Measurements from ENCODE around the gene OR5B21. TPM values are rescaled to one million over a fixed set of nuclear protein-coding genes. Genes with fewer than 3 reads are reported as not detected.

The OR5B21 gene
- polyA plus RNA-seq, 4 donors = not detected

DNA sequence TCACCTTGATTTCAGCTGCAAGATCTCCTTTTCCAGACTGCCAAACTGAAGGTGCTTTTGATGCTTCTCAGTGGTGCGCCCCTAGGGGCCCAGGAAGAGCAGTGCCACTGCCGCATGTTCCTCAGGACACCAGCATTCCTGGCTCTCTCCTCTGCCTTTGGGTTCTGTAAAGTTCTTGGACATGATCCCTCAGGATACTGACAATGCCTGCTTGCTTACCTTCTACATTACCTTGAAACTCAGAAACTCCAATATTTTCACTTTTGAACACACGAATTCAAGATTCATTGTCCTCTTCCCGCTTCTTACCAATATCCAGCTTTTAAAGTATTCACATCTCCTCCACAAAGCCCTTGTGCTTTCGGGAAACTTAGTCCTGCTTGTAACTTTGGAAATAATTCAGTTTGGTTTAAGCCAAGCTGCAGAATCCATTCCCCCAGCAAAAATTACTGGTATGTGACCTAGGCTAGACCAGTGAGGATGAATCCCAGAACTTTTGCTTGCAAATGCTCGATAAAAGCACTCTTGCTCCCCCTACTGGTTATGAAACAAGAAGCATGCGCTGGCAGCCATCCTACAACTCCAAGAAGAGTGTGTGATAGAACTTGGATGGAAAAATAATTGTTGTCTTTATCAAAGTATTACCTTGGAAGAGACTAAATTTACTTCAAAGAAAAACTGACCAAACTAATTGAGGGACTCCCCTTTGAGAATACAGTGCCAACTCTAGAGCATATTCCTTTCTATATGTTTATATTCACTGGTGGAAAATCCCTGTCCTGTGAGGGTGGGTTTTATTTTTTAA, 16.5 kb upstream of the OR5B21 start:
- no peaks in the 10 kb centered on the region for H3K9me3 ChIP-seq (ENCODE audit: control insufficient read depth in 2 of 2, insufficient read depth in 1 of 2, low read depth in 1 of 2, low read length in 1 of 2)
- peak overlapping the region in 1 of 3 donors; percentile 2 for H3K4me3 ChIP-seq (ENCODE audit: low read depth in 1 of 3, low read length in 3 of 3)
- peak overlapping the region in 2 of 3 donors; percentile 11 to 34 for H3K27ac ChIP-seq (ENCODE audit: low read depth in 1 of 3, low read length in 2 of 3)
- H3K4me1 ChIP-seq (ENCODE audit: control insufficient read depth in 3 of 3, insufficient read depth in 2 of 3, low read depth in 1 of 3, low read length in 2 of 3) = no peaks in the 10 kb centered on the region
- no peak for FAIRE-seq
- peak; percentile 75 to 80 for DNase-seq
- H3K27me3 ChIP-seq (ENCODE audit: control insufficient read depth in 3 of 3, insufficient read depth in 3 of 3, low read length in 3 of 3) = no peaks in the 10 kb centered on the region
- WGBS, 3 donors = 21 to 35% (median 31%) methylated on average over 7 of the region's 7 CpGs
- peaks cover 5 to 7% (median 6%) of the 10 kb centered on the region in 3 donors for H3K36me3 ChIP-seq (ENCODE audit: control insufficient read depth in 3 of 3, insufficient read depth in 2 of 3, low read depth in 1 of 3, low read length in 3 of 3)

DNA sequence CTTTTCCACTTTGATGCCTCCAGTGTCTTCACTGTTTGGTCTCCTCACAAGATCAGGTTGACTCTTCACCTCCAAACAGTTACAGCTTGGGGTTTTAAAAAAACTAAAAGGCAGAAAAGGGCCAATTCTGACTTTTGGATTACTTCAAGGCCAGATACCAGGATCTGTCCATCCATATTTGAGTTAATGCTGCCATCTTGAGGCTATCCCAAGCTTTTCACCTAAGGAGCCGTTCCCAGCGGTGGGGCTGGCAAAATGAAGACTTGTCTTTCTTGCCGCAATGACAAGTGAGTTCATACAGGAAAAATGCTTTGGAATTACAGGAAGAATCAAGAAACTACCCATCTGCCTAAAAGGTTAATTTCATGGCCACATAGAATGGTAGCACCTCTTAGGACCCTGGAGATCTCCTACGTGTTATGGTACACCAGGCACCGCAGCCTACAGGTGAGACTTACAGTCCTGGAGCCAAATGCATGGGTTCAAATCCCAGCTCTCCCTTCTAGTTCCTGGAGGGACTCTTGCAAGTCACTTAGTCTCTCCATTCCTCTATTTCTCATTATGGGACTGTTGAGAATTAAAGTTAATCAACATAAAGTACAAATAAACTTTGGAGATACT, 6.0 kb upstream of the OR5B21 start:
- 25 to 35% (median 34%) methylated on average over 5 of the region's 5 CpGs for WGBS, 3 donors
- no peak for FAIRE-seq

DNA sequence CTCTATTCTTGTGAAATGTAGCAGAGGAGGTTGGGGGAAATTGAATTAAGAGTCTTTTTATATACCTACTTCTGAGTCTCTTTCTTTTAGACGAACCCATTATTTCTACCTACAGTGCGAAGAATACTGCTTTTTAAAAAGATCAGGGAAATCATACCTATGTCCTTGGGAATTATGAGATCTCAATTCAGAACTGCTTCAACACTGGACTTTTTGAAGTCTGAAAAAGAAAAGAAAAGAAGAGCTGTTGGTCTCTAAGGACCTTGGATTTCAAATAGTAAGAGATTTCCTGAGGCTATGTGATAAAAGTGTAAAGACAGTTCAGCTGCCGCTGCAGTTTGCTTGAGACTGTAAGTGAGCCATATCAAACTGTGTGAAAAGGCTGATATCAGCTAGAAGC, 3.7 kb upstream of the OR5B21 start:
- no peaks in the 10 kb centered on the region for H3K9me3 ChIP-seq (ENCODE audit: control insufficient read depth in 2 of 2, insufficient read depth in 1 of 2, low read depth in 1 of 2, low read length in 1 of 2)
- DNase-seq (no peak), FAIRE-seq (no peak)
- no peak overlapping the region for H3K4me3 ChIP-seq (ENCODE audit: low read depth in 1 of 3, low read length in 3 of 3)
- WGBS, 3 donors = 89 to 93% (median 91%) methylated on average over 3 of the region's 3 CpGs
- H3K27ac ChIP-seq (ENCODE audit: low read depth in 1 of 3, low read length in 2 of 3) = no peak overlapping the region
- H3K36me3 ChIP-seq (ENCODE audit: control insufficient read depth in 3 of 3, insufficient read depth in 2 of 3, low read depth in 1 of 3, low read length in 3 of 3) = no peaks in the 10 kb centered on the region
- H3K27me3 ChIP-seq (ENCODE audit: control insufficient read depth in 3 of 3, insufficient read depth in 3 of 3, low read length in 3 of 3) = no peaks in the 10 kb centered on the region
- H3K4me1 ChIP-seq (ENCODE audit: control insufficient read depth in 3 of 3, insufficient read depth in 2 of 3, low read depth in 1 of 3, low read length in 2 of 3) = no peaks in the 10 kb centered on the region

More for the DNA sequence above, 6.0 kb upstream of the OR5B21 start:
- Histone ChIP-seq H3K4me3 (ENCODE audit: low read depth in 1 of 3, low read length in 3 of 3) (no peak overlapping the region), H3K27me3 (ENCODE audit: control insufficient read depth in 3 of 3, insufficient read depth in 3 of 3, low read length in 3 of 3) (no peaks in the 10 kb centered on the region), H3K36me3 (ENCODE audit: control insufficient read depth in 3 of 3, insufficient read depth in 2 of 3, low read depth in 1 of 3, low read length in 3 of 3) (no peaks in the 10 kb centered on the region), H3K4me1 (ENCODE audit: control insufficient read depth in 3 of 3, insufficient read depth in 2 of 3, low read depth in 1 of 3, low read length in 2 of 3) (no peaks in the 10 kb centered on the region), H3K9me3 (ENCODE audit: control insufficient read depth in 2 of 2, insufficient read depth in 1 of 2, low read depth in 1 of 2, low read length in 1 of 2) (no peaks in the 10 kb centered on the region), H3K27ac (ENCODE audit: low read depth in 1 of 3, low read length in 2 of 3) (no peak overlapping the region)
- peak; percentile 48 to 68 for DNase-seq

DNA sequence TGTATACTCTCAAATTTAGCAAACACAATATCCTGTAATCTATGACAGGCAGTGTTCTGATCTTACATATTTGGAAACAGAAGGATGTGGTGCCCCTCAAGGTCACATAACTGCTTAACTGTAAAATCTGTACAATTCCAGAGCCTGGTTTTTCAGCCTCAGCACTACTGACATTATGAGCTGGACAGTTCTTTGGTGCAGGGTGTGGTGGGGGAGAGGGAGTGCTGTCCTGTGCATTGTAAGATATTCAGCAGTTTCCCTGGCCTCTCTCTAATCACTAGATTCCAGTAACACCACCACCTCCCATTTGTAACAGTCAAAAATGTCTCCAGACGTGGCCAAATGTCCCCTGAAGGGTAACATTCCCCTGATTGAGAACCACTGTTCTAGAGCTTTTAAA, 1.8 kb upstream of the OR5B21 start:
- no peaks in the 10 kb centered on the region for H3K27me3 ChIP-seq (ENCODE audit: control insufficient read depth in 3 of 3, insufficient read depth in 3 of 3, low read length in 3 of 3)
- 62 to 75% (median 75%) methylated on average over 1 of the region's 1 CpG for WGBS, 3 donors
- no peaks in the 10 kb centered on the region for H3K36me3 ChIP-seq (ENCODE audit: control insufficient read depth in 3 of 3, insufficient read depth in 2 of 3, low read depth in 1 of 3, low read length in 3 of 3)
- H3K27ac ChIP-seq (ENCODE audit: low read depth in 1 of 3, low read length in 2 of 3) = no peak overlapping the region
- H3K4me3 ChIP-seq (ENCODE audit: low read depth in 1 of 3, low read length in 3 of 3) = no peak overlapping the region
- DNase-seq (no peak), FAIRE-seq (no peak)
- H3K4me1 ChIP-seq (ENCODE audit: control insufficient read depth in 3 of 3, insufficient read depth in 2 of 3, low read depth in 1 of 3, low read length in 2 of 3) = no peaks in the 10 kb centered on the region
- H3K9me3 ChIP-seq (ENCODE audit: control insufficient read depth in 2 of 2, insufficient read depth in 1 of 2, low read depth in 1 of 2, low read length in 1 of 2) = no peaks in the 10 kb centered on the region

DNA sequence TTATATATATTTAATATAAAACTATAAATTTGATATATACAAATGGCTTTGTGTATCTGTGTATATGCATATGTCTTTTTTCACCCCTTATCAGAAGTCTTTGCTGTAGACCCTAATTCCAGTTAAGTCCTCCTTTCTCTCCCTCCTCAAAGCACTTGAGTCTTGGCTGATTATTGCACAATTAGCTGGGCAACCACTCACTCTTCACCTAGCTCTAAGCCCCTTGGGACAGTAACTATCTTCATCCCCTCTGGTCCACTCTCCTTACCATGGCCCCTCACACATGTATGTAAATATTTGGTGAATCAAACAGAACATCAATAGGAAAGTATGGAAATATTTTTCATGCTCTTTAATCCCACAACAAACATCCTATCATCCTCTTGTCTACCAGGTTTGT, 909 bp upstream of the OR5B21 start:
- no peaks in the 10 kb centered on the region for H3K36me3 ChIP-seq (ENCODE audit: control insufficient read depth in 3 of 3, insufficient read depth in 2 of 3, low read depth in 1 of 3, low read length in 3 of 3)
- FAIRE-seq (no peak), DNase-seq (no peak)
- no peak overlapping the region for H3K27ac ChIP-seq (ENCODE audit: low read depth in 1 of 3, low read length in 2 of 3)
- no peaks in the 10 kb centered on the region for H3K4me1 ChIP-seq (ENCODE audit: control insufficient read depth in 3 of 3, insufficient read depth in 2 of 3, low read depth in 1 of 3, low read length in 2 of 3)
- H3K4me3 ChIP-seq (ENCODE audit: low read depth in 1 of 3, low read length in 3 of 3) = no peak overlapping the region
- H3K9me3 ChIP-seq (ENCODE audit: control insufficient read depth in 2 of 2, insufficient read depth in 1 of 2, low read depth in 1 of 2, low read length in 1 of 2) = no peaks in the 10 kb centered on the region
- H3K27me3 ChIP-seq (ENCODE audit: control insufficient read depth in 3 of 3, insufficient read depth in 3 of 3, low read length in 3 of 3) = no peaks in the 10 kb centered on the region

DNA sequence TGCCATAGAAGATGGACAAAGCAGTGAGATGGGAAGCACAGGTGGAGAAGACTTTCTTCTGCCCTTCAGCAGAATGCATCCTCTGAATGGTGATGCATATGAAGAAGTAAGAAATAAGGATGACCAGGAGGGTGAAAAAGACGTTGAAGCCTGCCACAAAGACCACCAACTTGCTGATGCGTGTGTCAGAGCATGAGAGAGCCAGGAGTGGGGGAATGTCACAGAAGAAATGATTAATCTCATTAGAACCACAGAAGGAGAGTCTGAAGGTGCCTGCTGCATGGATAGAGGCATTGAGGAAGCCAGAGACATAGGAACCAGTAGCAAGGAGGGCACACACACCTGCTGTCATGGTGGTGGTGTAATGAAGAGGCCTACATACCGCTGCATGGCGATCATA, 550 bp downstream of the OR5B21 start:
- no peaks in the 10 kb centered on the region for H3K27me3 ChIP-seq (ENCODE audit: control insufficient read depth in 3 of 3, insufficient read depth in 3 of 3, low read length in 3 of 3)
- 85 to 88% (median 86%) methylated on average over 4 of the region's 4 CpGs for WGBS, 3 donors
- FAIRE-seq = no peak
- DNase-seq = no peak
- H3K4me1 ChIP-seq (ENCODE audit: control insufficient read depth in 3 of 3, insufficient read depth in 2 of 3, low read depth in 1 of 3, low read length in 2 of 3) = no peaks in the 10 kb centered on the region
- no peak overlapping the region for H3K4me3 ChIP-seq (ENCODE audit: low read depth in 1 of 3, low read length in 3 of 3)
- no peaks in the 10 kb centered on the region for H3K36me3 ChIP-seq (ENCODE audit: control insufficient read depth in 3 of 3, insufficient read depth in 2 of 3, low read depth in 1 of 3, low read length in 3 of 3)
- no peaks in the 10 kb centered on the region for H3K9me3 ChIP-seq (ENCODE audit: control insufficient read depth in 2 of 2, insufficient read depth in 1 of 2, low read depth in 1 of 2, low read length in 1 of 2)
- H3K27ac ChIP-seq (ENCODE audit: low read depth in 1 of 3, low read length in 2 of 3) = no peak overlapping the region

DNA sequence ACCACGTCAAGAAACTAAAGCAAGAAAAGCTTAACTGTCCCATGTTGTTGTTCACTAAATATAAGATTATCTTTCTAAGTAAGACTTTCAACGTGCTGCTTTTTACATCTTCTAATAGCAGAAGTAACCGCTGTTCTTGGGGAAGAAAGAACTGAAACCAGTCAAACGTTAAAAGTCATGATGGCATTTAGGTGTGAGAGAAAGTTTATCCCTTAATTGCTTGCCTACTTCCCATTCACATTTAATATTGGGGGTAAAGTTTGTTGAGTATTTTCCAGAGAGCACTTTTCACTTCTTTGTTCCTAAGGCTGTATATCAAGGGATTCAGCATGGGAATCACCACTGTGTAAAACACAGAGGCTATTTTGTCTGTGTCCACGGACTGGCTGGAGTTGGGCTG, 970 bp downstream of the OR5B21 start:
- Histone ChIP-seq H3K36me3 (ENCODE audit: control insufficient read depth in 3 of 3, insufficient read depth in 2 of 3, low read depth in 1 of 3, low read length in 3 of 3) (no peaks in the 10 kb centered on the region), H3K9me3 (ENCODE audit: control insufficient read depth in 2 of 2, insufficient read depth in 1 of 2, low read depth in 1 of 2, low read length in 1 of 2) (no peaks in the 10 kb centered on the region), H3K4me3 (ENCODE audit: low read depth in 1 of 3, low read length in 3 of 3) (no peak overlapping the region), H3K27me3 (ENCODE audit: control insufficient read depth in 3 of 3, insufficient read depth in 3 of 3, low read length in 3 of 3) (no peaks in the 10 kb centered on the region), H3K27ac (ENCODE audit: low read depth in 1 of 3, low read length in 2 of 3) (no peak overlapping the region), H3K4me1 (ENCODE audit: control insufficient read depth in 3 of 3, insufficient read depth in 2 of 3, low read depth in 1 of 3, low read length in 2 of 3) (no peaks in the 10 kb centered on the region)
- DNase-seq = no peak
- 69 to 75% (median 74%) methylated on average over 5 of the region's 5 CpGs for WGBS, 3 donors
- no peak for FAIRE-seq

DNA sequence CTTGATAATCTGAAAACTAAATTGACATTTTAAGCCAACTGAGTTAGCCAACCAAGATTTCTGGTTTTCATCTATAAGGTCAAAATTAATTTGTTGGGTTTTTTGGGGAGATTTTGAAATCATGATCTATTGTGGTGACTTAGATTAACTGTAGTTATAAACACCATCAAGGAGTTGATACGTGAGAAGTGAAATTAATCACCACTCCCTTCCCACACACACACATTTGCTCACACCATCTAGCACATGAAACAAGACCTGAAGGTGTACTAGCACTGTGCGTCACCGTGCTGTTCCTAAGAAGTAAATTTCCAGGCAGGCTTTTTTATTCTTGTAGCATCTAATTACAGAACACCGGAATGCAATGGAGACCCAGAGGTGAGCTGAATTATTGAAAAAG, 2.1 kb downstream of the OR5B21 start:
- DNase-seq = no peak
- H3K4me1 ChIP-seq (ENCODE audit: control insufficient read depth in 3 of 3, insufficient read depth in 2 of 3, low read depth in 1 of 3, low read length in 2 of 3) = no peaks in the 10 kb centered on the region
- 75 to 82% (median 79%) methylated on average over 4 of the region's 4 CpGs for WGBS, 3 donors
- H3K27me3 ChIP-seq (ENCODE audit: control insufficient read depth in 3 of 3, insufficient read depth in 3 of 3, low read length in 3 of 3) = no peaks in the 10 kb centered on the region
- H3K36me3 ChIP-seq (ENCODE audit: control insufficient read depth in 3 of 3, insufficient read depth in 2 of 3, low read depth in 1 of 3, low read length in 3 of 3) = no peaks in the 10 kb centered on the region
- H3K4me3 ChIP-seq (ENCODE audit: low read depth in 1 of 3, low read length in 3 of 3) = no peak overlapping the region
- H3K27ac ChIP-seq (ENCODE audit: low read depth in 1 of 3, low read length in 2 of 3) = no peak overlapping the region
- no peaks in the 10 kb centered on the region for H3K9me3 ChIP-seq (ENCODE audit: control insufficient read depth in 2 of 2, insufficient read depth in 1 of 2, low read depth in 1 of 2, low read length in 1 of 2)
- FAIRE-seq = no peak

Data from small intestine (tissue), 7 donors.